C4-2B (cell line): ENCODE results near the gene ZCCHC3.

Source experiments
- ZFX ChIP-seq: fragments of 450-650 bp; IDR thresholded peaks from 2 replicates; pipeline ENCODE4 v1.6.1; 2017
- TF ChIP-seq, protein P1 (sequence below): fragments of 450-650 bp; conservative IDR thresholded peaks from 2 replicates; pipeline ENCODE4 v1.5.1; 2017; ENCODE audit warnings: mild to moderate bottlenecking

DNA sequence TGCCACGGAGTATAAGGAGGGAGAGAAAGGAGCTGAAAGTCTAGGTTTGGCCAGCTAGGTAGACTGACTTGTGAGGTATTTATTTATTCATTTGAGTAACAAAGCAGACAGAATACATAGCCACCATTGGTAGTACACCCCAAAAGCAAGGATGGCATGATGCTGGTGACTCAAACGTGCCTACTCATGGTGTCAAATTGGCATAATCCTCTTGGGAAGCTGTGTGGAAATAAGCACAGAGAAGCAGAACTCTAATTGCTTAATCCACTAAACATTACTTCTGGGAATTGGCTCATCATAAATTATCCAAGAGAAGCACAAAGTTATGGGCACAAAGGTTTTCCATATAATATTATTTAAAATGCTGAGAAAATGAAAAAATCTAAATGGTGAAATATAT lies 37.4 kb upstream of the ZCCHC3 start:
- TF ChIP-seq, protein P1, sequence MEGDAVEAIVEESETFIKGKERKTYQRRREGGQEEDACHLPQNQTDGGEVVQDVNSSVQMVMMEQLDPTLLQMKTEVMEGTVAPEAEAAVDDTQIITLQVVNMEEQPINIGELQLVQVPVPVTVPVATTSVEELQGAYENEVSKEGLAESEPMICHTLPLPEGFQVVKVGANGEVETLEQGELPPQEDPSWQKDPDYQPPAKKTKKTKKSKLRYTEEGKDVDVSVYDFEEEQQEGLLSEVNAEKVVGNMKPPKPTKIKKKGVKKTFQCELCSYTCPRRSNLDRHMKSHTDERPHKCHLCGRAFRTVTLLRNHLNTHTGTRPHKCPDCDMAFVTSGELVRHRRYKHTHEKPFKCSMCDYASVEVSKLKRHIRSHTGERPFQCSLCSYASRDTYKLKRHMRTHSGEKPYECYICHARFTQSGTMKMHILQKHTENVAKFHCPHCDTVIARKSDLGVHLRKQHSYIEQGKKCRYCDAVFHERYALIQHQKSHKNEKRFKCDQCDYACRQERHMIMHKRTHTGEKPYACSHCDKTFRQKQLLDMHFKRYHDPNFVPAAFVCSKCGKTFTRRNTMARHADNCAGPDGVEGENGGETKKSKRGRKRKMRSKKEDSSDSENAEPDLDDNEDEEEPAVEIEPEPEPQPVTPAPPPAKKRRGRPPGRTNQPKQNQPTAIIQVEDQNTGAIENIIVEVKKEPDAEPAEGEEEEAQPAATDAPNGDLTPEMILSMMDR: no peak
- no peak for TF ChIP-seq ZFX
